ENCODE measurements around the gene TRAF3. TPM values are rescaled to one million over a fixed set of nuclear protein-coding genes. Genes with fewer than 3 reads are reported as not detected.

TRAF3 gene
- total and polyA plus RNA-seq, 3 experiments from 2014 or later = 16.3 to 62.0 (median 61.6) TPM

DNA sequence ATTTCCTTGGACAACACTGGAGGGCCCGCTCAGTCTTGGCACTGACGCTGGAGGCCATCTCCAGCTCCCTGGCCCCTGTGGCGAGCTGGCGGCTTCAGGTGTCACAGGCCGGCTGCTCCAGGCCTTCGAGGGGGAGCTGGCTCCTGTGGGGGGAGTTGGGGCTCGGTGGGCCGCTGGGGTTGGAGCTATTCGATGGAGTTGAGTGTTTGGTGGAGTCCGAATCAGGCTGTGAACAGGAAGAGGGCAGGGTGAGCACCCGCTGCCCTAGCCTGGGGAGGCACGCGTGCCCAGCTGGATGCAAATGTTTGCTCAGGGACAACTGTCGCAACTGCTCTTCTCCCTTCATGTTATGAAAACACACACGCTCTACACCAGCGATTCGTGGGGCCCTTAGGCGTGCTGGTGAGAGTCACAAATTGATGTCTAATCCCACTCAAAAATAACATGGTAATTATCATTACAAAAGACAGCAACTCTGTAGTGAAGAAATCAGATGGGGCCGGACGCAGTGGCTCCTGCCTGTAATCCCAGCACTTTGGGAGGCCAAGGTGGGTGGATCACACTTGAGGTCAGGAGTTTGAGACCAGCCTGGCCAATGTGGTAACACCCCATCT is 156.5 kb downstream of the TRAF3 start:
- H3K27ac ChIP-seq (ENCODE audit: low read depth, low read length) = no peak overlapping the region

DNA sequence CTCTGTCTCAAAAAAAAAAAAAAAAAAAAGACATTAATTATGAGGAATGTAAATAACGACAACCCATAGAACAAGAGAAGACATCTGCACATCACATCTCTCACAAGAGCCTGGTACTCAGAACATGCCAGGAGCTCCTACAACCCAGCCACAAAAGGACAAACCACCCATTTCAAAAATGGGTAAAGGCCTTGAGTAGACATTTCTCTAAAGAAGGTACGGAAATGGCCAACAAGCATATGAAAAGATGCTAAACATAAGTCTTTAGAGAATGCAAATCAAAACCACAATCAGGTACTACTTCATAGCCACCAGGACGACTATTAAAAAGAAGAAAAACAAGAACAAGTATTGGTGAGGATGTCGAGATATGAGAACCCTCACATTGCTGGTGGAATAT is 158.5 kb downstream of the TRAF3 start:
- no peak overlapping the region for H3K27ac ChIP-seq (ENCODE audit: low read depth, low read length)
- Mint-ChIP-seq H3K27ac (no peak overlapping the region), H3K36me3 (no peaks in the 10 kb centered on the region), H3K4me1 (no peaks in the 10 kb centered on the region), H3K27me3 (peaks cover 6 to 9% of the 10 kb centered on the region in 2 donors), H3K4me3 (no peak overlapping the region), H3K9me3 (no peaks in the 10 kb centered on the region)
- H3K4me3 ChIP-seq (ENCODE audit: low read length) = no peak overlapping the region
- no peak for DNase-seq
- H3K9me3 ChIP-seq (ENCODE audit: low read length) = no peaks in the 10 kb centered on the region
- H3K36me3 ChIP-seq (ENCODE audit: insufficient read depth, low read length) = no peaks in the 10 kb centered on the region
- peaks cover 4% of the 10 kb centered on the region for H3K27me3 ChIP-seq (ENCODE audit: insufficient read depth, low read length, poor library complexity, severe bottlenecking)
- POLR2A ChIA-PET = no interaction called here
- no peaks in the 10 kb centered on the region for H3K4me1 ChIP-seq (ENCODE audit: insufficient read depth, low read length)
- CTCF ChIA-PET = no interaction called here

More for the DNA sequence above, 156.5 kb downstream of the TRAF3 start:
- DNase-seq = no peak
- ChIA-PET CTCF (no interaction called here), POLR2A (no interaction called here)
- peaks cover 4% of the 10 kb centered on the region for H3K27me3 ChIP-seq (ENCODE audit: insufficient read depth, low read length, poor library complexity, severe bottlenecking)
- H3K9me3 Mint-ChIP-seq = no peaks in the 10 kb centered on the region
- H3K4me3 ChIP-seq (ENCODE audit: low read length) = no peak overlapping the region
- H3K27me3 Mint-ChIP-seq = peaks cover 6 to 9% of the 10 kb centered on the region in 2 donors
- H3K4me3 Mint-ChIP-seq = peak overlapping the region in 1 of 7 donors; percentile 36
- no peaks in the 10 kb centered on the region for H3K36me3 ChIP-seq (ENCODE audit: insufficient read depth, low read length)
- H3K9me3 ChIP-seq (ENCODE audit: low read length) = no peaks in the 10 kb centered on the region
- H3K4me1 Mint-ChIP-seq = peaks cover 0 to 5% (median 0%) of the 10 kb centered on the region in 3 donors
- no peaks in the 10 kb centered on the region for H3K36me3 Mint-ChIP-seq
- peaks cover 9% of the 10 kb centered on the region for H3K4me1 ChIP-seq (ENCODE audit: insufficient read depth, low read length)
- no peak overlapping the region for H3K27ac Mint-ChIP-seq

DNA sequence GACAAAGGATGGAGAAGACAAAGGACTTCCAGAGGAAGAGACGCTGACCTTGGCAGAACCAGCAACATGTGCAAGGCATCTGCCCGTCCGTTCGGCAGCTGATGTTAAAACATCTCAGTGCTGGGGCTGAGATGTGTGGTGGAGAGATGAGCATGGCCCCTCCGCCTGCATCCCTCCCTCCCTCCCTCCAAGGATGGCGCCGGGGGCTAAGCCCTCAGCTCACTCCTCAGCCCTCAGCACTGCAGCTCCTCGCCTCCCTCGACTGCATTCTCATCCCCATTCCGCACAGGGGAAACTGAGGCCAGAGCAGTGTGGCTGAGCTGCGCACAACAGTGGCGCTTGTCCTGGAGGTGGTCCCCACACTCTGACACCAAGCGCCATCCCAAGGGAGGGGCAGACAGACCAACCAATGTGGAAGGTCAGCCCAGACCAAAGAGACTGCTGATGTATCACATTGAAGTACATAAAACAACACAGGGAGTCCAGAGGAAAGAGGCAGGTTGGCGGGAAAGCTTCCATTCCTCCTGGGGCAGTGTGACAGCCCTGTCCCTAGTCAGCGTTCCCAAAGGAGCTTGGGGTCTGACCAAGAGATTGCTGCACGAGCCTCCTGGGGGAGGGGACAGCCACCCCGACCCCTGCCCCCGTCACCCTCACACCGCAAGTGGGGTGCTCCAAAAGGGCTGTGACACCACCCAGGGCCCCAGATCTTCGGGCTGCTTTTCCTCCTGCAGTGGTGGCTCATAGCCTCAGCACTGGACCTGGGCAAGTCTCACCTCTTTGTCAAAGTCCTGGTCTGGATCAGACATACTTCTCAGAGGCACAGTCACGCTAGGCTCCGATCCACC is 160.3 kb downstream of the TRAF3 start:
- no peak for DNase-seq
- H3K4me1 Mint-ChIP-seq = no peaks in the 10 kb centered on the region
- CTCF ChIA-PET = no interaction called here
- H3K4me3 Mint-ChIP-seq = no peak overlapping the region
- no peak overlapping the region for H3K27ac ChIP-seq (ENCODE audit: low read depth, low read length)
- H3K9me3 Mint-ChIP-seq = no peaks in the 10 kb centered on the region
- no peaks in the 10 kb centered on the region for H3K36me3 Mint-ChIP-seq
- H3K27me3 Mint-ChIP-seq = peaks cover 0 to 2% of the 10 kb centered on the region in 2 donors
- POLR2A ChIA-PET = no interaction called here
- H3K27me3 ChIP-seq (ENCODE audit: insufficient read depth, low read length, poor library complexity, severe bottlenecking) = no peaks in the 10 kb centered on the region
- no peak overlapping the region for H3K27ac Mint-ChIP-seq
- H3K4me3 ChIP-seq (ENCODE audit: low read length) = no peak overlapping the region
- H3K36me3 ChIP-seq (ENCODE audit: insufficient read depth, low read length) = no peaks in the 10 kb centered on the region
- H3K4me1 ChIP-seq (ENCODE audit: insufficient read depth, low read length) = no peaks in the 10 kb centered on the region
- H3K9me3 ChIP-seq (ENCODE audit: low read length) = no peaks in the 10 kb centered on the region

DNA sequence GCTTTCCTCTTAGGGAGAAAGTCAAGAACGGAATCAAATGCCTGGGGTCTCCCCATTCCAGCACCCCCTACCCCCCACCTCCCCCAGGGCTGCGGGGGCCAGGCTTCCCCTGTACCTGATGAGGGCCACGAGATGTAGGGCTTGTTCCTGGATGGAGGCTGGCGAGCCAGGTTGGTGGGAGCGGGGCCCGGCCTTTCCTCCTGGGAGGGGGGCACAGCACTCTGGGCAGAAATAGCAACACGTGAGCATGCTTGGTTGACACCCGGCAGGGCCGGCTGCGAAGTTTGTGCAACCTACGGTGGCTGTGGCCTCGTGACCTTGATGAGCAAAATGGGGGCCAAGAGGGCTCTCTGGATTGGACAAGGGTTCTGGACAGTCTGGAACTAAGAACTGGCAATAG is 160.9 kb downstream of the TRAF3 start:
- Mint-ChIP-seq H3K27ac (no peak overlapping the region), H3K4me3 (no peak overlapping the region), H3K36me3 (no peaks in the 10 kb centered on the region), H3K4me1 (no peaks in the 10 kb centered on the region), H3K9me3 (no peaks in the 10 kb centered on the region), H3K27me3 (peaks cover 0 to 2% of the 10 kb centered on the region in 2 donors)
- Histone ChIP-seq H3K27me3 (ENCODE audit: insufficient read depth, low read length, poor library complexity, severe bottlenecking) (no peaks in the 10 kb centered on the region), H3K4me3 (ENCODE audit: low read length) (no peak overlapping the region), H3K27ac (ENCODE audit: low read depth, low read length) (no peak overlapping the region), H3K9me3 (ENCODE audit: low read length) (no peaks in the 10 kb centered on the region), H3K36me3 (ENCODE audit: insufficient read depth, low read length) (no peaks in the 10 kb centered on the region), H3K4me1 (ENCODE audit: insufficient read depth, low read length) (no peaks in the 10 kb centered on the region)
- no peak for DNase-seq
- POLR2A ChIA-PET = no interaction called here
- CTCF ChIA-PET = no interaction called here

DNA sequence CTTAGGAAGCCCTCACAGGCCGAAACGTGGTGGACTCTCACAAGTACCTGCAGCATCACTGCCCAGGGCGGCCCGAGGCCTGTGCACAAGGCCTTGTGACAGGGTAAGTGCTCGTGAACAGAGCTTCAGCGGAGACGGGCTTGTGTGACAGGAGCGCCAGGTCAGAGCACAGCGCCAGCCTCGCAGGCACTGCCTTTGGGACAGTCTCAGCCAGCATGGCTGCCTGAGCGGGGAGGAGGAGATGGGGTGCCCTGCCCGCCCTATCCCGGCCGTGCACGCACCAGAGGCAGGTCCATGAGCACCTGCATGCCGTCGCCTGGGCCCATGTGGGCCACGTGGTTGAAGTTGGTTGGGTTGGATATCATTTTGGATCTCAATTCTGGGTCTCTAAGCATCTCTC is 162.1 kb downstream of the TRAF3 start:
- H3K27ac ChIP-seq (ENCODE audit: low read depth, low read length) = no peak overlapping the region
- H3K4me3 ChIP-seq (ENCODE audit: low read length) = no peak overlapping the region
- POLR2A ChIA-PET = no interaction called here
- CTCF ChIA-PET = no interaction called here
- no peaks in the 10 kb centered on the region for H3K36me3 ChIP-seq (ENCODE audit: insufficient read depth, low read length)
- H3K9me3 ChIP-seq (ENCODE audit: low read length) = no peaks in the 10 kb centered on the region
- no peak overlapping the region for H3K27ac Mint-ChIP-seq
- no peaks in the 10 kb centered on the region for H3K9me3 Mint-ChIP-seq
- H3K4me1 Mint-ChIP-seq = no peaks in the 10 kb centered on the region
- H3K27me3 ChIP-seq (ENCODE audit: insufficient read depth, low read length, poor library complexity, severe bottlenecking) = no peaks in the 10 kb centered on the region
- H3K4me1 ChIP-seq (ENCODE audit: insufficient read depth, low read length) = no peaks in the 10 kb centered on the region
- peaks cover 0 to 5% of the 10 kb centered on the region in 2 donors for H3K27me3 Mint-ChIP-seq
- no peaks in the 10 kb centered on the region for H3K36me3 Mint-ChIP-seq
- no peak overlapping the region for H3K4me3 Mint-ChIP-seq
- no peak for DNase-seq

DNA sequence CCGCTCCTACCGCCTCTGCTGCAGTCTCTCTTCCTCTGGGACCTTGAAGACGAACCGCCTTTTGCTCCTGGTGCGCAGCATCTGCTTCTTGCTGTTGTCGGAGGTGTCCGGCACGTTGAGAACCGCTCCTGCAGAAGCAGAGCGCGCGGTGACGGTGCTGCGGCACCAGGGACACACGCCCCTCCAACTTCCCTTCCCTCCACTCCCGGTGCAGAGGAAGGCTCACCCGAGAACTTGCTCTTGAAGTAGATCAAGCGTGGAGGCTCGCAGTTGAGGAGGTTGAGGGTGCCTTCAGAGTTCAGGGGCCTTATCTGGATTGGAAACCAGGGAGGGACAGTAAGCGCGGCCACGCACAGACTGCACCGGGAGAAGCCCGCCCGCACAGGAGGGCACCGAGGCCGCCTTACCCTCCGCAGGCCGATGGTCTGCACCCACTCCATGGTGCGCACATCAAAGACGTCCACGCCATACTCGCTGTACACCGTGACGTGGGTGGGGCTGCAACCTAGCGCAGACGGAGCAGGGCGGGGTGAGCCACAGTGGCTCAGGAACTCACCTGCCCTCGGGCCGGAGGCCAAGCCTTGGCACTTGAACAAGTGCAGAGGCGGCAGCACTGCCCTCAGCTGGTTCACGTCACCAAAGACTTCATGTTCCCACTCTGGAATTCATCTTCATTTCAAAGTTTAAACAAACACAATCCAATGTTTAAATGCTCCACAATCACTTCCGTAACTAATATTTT is 162.7 kb downstream of the TRAF3 start:
- DNase-seq = no peak
- ChIA-PET POLR2A (no interaction called here), CTCF (no interaction called here)
- Mint-ChIP-seq H3K27ac (no peak overlapping the region), H3K27me3 (peaks cover 0 to 5% of the 10 kb centered on the region in 2 donors), H3K36me3 (no peaks in the 10 kb centered on the region), H3K4me3 (no peak overlapping the region), H3K9me3 (no peaks in the 10 kb centered on the region), H3K4me1 (no peaks in the 10 kb centered on the region)
- Histone ChIP-seq H3K4me3 (ENCODE audit: low read length) (no peak overlapping the region), H3K36me3 (ENCODE audit: insufficient read depth, low read length) (no peaks in the 10 kb centered on the region), H3K9me3 (ENCODE audit: low read length) (no peaks in the 10 kb centered on the region), H3K27ac (ENCODE audit: low read depth, low read length) (no peak overlapping the region), H3K27me3 (ENCODE audit: insufficient read depth, low read length, poor library complexity, severe bottlenecking) (no peaks in the 10 kb centered on the region), H3K4me1 (ENCODE audit: insufficient read depth, low read length) (no peaks in the 10 kb centered on the region)

DNA sequence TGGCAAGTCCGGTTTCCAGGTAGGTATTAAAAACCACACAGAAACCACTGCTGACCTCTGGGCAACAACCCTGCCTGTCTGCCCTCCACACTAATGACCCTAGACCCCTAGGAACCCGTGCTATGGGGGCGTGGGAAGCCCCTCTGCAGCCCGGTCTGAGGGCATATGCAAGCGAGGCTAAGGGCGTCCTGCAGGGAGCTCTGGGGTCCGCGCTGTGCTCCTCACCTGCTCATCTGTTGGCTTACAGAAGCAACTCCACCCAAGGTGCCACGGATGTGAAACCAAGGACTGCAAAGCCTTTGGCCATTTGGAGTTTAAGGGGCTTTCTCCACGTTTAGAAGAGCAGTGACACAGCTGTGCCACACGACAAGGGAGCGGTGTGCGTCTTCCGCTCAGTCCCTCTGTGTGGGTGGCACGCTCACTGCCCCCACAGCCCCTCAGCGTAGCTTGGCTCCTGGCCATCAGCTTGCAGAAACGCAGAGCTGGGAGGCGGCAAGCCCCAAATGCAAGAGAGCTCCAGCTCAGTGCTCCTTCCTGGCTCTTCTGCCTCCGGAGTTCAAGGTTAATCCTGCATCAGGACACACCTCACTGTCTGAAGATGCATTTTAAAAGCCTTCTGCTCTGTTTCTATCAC is 163.6 kb downstream of the TRAF3 start:
- no peak for DNase-seq
- no peak overlapping the region for H3K4me3 Mint-ChIP-seq
- Histone ChIP-seq H3K4me1 (ENCODE audit: insufficient read depth, low read length) (no peaks in the 10 kb centered on the region), H3K4me3 (ENCODE audit: low read length) (no peak overlapping the region), H3K27ac (ENCODE audit: low read depth, low read length) (no peak overlapping the region), H3K36me3 (ENCODE audit: insufficient read depth, low read length) (no peaks in the 10 kb centered on the region), H3K27me3 (ENCODE audit: insufficient read depth, low read length, poor library complexity, severe bottlenecking) (no peaks in the 10 kb centered on the region), H3K9me3 (ENCODE audit: low read length) (no peaks in the 10 kb centered on the region)
- no peaks in the 10 kb centered on the region for H3K9me3 Mint-ChIP-seq
- peaks cover 0 to 5% of the 10 kb centered on the region in 2 donors for H3K27me3 Mint-ChIP-seq
- ChIA-PET POLR2A (no interaction called here), CTCF (no interaction called here)
- no peak overlapping the region for H3K27ac Mint-ChIP-seq
- H3K36me3 Mint-ChIP-seq = no peaks in the 10 kb centered on the region
- H3K4me1 Mint-ChIP-seq = no peaks in the 10 kb centered on the region

Measured in CD8-positive, alpha-beta memory T cell (primary cell).